Subcutaneous abdominal adipose tissue (tissue), 5 donors: ENCODE measurements around the gene PRKCE.

ENCODE experiments used
- H3K27ac ChIP-seq: one replicate; pipeline ENCODE4 v1.7.0; 2013; ENCODE audit warnings: low read depth, mild to moderate bottlenecking, inconsistent platforms, low read length, moderate library complexity
- H3K27me3 ChIP-seq, 5 donors: one replicate each; pipeline ENCODE4 v1.7.0; 2013; ENCODE audit warnings: low read length in 5 of 5, inconsistent platforms in 1 of 5; ENCODE audit not compliant: control insufficient read depth in 5 of 5, insufficient read depth in 4 of 5
- H3K36me3 ChIP-seq, 5 donors: one replicate each; pipeline ENCODE4 v1.7.0; 2013; ENCODE audit warnings: low read length in 5 of 5; ENCODE audit not compliant: control insufficient read depth in 5 of 5, insufficient read depth in 5 of 5
- H3K4me1 ChIP-seq, 5 donors: one replicate each; pipeline ENCODE4 v1.7.0; 2013; ENCODE audit warnings: low read length in 5 of 5, mild to moderate bottlenecking in 3 of 5, moderate library complexity in 1 of 5; ENCODE audit not compliant: control insufficient read depth in 5 of 5, insufficient read depth in 5 of 5
- H3K4me3 ChIP-seq, 5 donors: one replicate each; pipeline ENCODE4 v1.7.0; 2013; ENCODE audit warnings: low read length in 5 of 5, low read depth in 1 of 5
- H3K9ac ChIP-seq, 5 donors: one replicate each; pipeline ENCODE4 v1.7.0; 2013; ENCODE audit warnings: low read length in 5 of 5, mild to moderate bottlenecking in 4 of 5, moderate library complexity in 3 of 5
- H3K9me3 ChIP-seq, 5 donors: one replicate each; pipeline ENCODE4 v1.7.0; 2013; ENCODE audit warnings: low read length in 5 of 5; ENCODE audit not compliant: control insufficient read depth in 5 of 5
- donor health status: healthy.
- donor health status: healthy.
- donor health status: healthy.
- donor health status: healthy.
- donor health status: healthy.

The PRKCE gene

DNA sequence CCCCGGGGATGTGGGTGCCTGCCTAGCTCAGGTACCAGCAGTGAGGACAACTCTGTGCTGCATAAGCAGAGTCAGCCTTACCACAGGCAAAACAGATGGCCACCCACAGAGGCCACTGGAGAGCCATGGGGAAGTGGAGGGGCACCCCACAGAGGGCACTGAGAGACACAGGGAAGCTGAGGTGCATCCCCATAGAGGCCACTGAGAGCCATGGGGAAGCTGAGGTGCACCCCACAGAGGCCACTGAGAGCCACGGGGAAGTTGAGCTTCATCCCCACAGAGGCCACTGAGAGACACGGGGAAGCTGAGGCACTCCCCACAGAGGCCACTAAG is 511.6 kb downstream of the PRKCE start:
- Histone ChIP-seq H3K4me1 (peaks cover 16 to 40% (median 36%) of the 10 kb centered on the region in 5 donors), H3K9ac (no peak overlapping the region), H3K27me3 (no peaks in the 10 kb centered on the region), H3K4me3 (no peak overlapping the region), H3K36me3 (peaks cover 0 to 13% (median 6%) of the 10 kb centered on the region in 5 donors), H3K9me3 (no peaks in the 10 kb centered on the region), H3K27ac (no peak overlapping the region)

DNA sequence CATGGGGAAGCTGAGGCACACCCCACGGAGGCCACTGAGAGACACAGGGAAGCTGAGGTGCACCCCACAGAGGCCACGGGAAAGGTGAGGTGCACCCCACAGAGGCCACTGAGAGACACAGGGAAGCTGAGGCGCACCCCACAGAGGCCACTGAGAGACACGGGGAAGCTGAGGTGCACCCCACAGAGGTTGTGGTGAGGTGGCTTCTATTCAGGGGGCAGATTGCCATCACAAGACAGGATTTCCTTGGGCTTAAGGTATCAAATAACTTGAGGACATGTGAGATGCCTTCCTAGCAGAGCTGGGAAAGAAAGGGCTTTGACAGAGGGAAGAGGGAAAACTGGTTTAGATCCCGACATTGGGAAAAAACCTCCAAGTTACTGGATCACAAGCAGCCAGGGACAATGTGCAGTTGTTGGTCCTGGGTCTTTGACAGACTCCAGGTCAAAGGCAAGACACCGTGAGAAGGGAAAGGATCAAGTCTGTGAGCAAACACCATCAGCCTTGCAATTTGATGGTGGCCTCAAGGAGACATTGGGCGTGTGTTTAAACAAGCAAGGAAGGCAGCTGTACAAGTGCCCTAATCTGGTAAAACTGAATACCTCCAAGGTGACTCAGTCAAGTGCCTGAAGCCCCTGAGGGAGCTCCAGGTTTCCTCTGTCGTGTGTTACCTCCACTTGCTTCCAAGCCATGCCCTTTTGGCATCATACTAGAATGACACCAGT is 512.5 kb downstream of the PRKCE start:
- no peaks in the 10 kb centered on the region for H3K27me3 ChIP-seq
- no peaks in the 10 kb centered on the region for H3K9me3 ChIP-seq
- H3K9ac ChIP-seq, result no peak overlapping the region
- peak overlapping the region; percentile 68 for H3K27ac ChIP-seq
- H3K4me1 ChIP-seq, result peaks cover 16 to 40% (median 36%) of the 10 kb centered on the region in 5 donors
- peaks cover 0 to 13% (median 6%) of the 10 kb centered on the region in 5 donors for H3K36me3 ChIP-seq
- no peak overlapping the region for H3K4me3 ChIP-seq

DNA sequence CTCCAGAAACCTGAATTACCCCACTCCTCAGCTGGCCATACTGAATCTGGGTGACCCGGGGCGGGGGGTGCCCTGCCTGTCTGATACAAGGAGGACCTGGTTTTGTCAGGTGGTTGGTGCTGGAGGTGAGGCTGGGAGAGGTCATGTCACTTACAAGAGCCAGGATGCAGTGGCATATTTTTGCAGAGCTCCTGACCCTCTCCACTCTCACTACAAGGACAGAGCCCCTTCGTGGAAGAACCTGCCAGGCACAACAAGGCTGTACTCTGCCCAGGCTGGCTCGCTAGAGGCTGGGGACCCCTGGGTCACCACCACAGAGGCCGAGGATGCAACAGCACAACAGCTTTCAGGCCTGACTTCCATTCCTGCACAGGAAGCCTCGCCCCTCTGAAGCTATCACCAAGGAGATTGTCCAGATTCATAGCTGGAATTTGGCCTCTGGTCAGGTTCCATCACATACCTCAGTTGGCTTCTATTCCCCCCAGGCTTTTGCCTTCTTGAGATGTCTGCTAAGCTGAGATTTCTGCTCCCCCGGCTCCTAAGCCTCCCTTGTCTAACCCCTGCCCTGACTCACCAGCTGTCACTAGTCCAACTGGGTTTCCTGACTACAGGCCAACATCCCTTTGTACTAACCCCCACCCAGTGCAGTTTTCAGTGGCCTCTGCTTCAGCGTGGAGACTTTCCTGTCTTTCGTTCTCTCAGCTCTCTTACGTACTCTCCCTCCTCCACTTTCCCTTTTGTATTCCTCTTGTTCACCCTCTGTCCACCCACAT is 513.2 kb downstream of the PRKCE start:
- peak overlapping the region; percentile 68 for H3K27ac ChIP-seq
- peak overlapping the region in 2 of 5 donors; percentile 8 to 16 for H3K4me3 ChIP-seq
- no peaks in the 10 kb centered on the region for H3K9me3 ChIP-seq
- H3K4me1 ChIP-seq, result peaks cover 16 to 40% (median 36%) of the 10 kb centered on the region in 5 donors
- H3K36me3 ChIP-seq, result peaks cover 0 to 10% (median 3%) of the 10 kb centered on the region in 5 donors
- no peaks in the 10 kb centered on the region for H3K27me3 ChIP-seq
- no peak overlapping the region for H3K9ac ChIP-seq

DNA sequence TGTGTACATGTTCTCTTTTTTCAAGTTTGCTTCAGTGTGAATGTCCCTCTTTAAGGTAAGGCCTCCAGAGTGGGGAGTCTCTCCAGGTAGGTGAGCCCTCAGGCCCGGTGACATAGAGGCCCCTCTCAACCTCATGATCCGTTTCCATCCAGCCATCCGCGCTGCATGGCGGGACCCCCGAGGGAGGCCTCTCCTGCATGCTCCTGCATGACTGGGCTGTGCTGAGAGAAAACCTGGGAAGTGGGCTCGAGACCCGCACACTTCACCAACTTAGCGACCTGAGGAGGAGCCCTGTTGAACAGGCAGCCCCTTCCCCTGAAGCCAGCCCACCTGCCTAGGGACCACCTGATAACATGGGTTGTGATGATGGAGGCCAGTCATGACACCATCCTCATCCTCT is 514.4 kb downstream of the PRKCE start:
- Histone ChIP-seq H3K9me3 (no peaks in the 10 kb centered on the region), H3K4me1 (peaks cover 16 to 40% (median 36%) of the 10 kb centered on the region in 5 donors), H3K27ac (no peak overlapping the region), H3K9ac (no peak overlapping the region), H3K36me3 (peaks cover 0 to 6% (median 0%) of the 10 kb centered on the region in 5 donors), H3K27me3 (no peaks in the 10 kb centered on the region), H3K4me3 (no peak overlapping the region)

DNA sequence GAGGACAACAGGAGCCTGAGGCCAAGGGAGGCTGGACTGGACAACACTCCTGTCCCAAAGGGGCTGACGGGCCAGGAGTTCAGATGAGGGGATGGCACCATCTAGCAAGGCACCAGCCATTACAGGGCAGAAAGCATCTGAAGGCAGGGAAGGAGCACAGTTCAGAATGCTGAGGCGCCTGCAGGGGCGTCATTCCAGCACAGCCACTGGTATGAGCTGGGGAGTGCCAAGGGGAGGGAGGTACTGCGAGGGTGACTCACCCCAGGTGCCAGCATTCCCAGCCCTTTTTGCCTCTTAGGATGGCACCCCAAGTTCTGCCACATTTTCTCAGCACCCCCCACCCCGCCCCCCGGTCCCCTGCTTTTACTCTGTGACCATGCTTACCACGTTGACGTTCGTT is 515.9 kb downstream of the PRKCE start:
- no peak overlapping the region for H3K27ac ChIP-seq
- no peak overlapping the region for H3K4me3 ChIP-seq
- H3K36me3 ChIP-seq, result peaks cover 0 to 6% (median 0%) of the 10 kb centered on the region in 5 donors
- no peaks in the 10 kb centered on the region for H3K27me3 ChIP-seq
- peaks cover 14 to 30% (median 22%) of the 10 kb centered on the region in 5 donors for H3K4me1 ChIP-seq
- H3K9me3 ChIP-seq, result no peaks in the 10 kb centered on the region
- H3K9ac ChIP-seq, result no peak overlapping the region

DNA sequence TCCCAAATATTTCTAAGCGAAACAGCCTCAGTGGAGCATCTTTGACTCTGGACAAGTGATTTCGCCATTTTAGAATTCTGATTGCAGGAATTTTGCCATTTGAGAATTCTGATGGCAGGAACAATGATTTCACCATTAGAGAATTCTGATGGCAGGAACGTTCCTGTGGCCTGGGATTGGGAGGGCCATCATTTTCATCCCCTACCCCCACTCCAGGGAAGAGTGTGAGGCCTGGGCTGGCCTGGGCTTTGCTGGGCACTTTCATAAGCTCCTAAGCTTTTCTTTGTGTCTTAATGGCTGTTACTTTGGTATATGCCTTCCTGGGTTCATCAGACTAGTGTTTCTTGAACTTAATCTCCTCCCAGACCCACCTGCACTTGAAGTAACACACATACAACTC is 516.4 kb downstream of the PRKCE start:
- Histone ChIP-seq H3K4me3 (no peak overlapping the region), H3K9ac (no peak overlapping the region), H3K4me1 (peaks cover 14 to 29% (median 22%) of the 10 kb centered on the region in 5 donors), H3K27me3 (no peaks in the 10 kb centered on the region), H3K36me3 (peaks cover 0 to 6% (median 0%) of the 10 kb centered on the region in 5 donors), H3K27ac (no peak overlapping the region), H3K9me3 (no peaks in the 10 kb centered on the region)

DNA sequence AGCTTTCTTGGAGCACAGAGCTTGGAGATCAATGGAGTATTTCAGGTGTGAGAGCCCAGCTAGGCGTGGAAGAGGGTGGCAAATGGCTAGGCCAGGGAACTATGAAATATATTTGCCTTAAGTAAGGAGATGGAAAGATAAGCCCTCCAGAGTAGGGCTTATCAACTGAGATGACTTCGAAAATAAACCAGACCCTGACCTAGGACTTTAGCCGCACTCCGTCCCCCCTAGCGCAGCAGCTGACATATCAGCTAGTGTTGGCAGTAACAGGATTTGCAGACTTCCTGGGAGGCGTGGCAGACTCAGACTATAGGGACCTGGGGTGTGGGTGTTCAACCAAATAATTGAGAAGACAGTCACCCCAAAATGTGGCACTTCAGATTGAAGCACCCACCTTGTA is 518.0 kb downstream of the PRKCE start:
- peaks cover 0 to 6% (median 0%) of the 10 kb centered on the region in 5 donors for H3K36me3 ChIP-seq
- no peak overlapping the region for H3K4me3 ChIP-seq
- H3K9me3 ChIP-seq, result no peaks in the 10 kb centered on the region
- H3K27ac ChIP-seq, result no peak overlapping the region
- H3K9ac ChIP-seq, result no peak overlapping the region
- H3K4me1 ChIP-seq, result peaks cover 9 to 19% (median 12%) of the 10 kb centered on the region in 5 donors
- H3K27me3 ChIP-seq, result no peaks in the 10 kb centered on the region

DNA sequence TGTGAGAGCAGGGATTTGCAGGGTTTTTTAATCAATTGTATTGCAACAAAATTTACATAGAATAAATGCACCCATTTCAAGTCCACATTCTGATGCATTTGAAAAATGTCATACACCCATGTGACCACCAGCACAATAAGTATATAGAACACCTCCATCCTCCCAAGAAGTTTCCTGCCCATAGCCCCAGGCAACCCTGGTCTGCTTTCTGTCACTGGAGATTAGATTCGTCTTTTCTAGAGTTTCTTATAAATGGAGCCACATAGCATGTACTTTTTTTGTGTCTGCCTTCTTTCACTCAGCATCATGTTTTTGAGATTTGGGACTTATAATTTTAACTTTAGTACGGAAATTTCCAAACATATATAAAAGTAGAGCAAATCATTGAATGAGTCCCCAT is 518.6 kb downstream of the PRKCE start:
- no peaks in the 10 kb centered on the region for H3K9me3 ChIP-seq

DNA sequence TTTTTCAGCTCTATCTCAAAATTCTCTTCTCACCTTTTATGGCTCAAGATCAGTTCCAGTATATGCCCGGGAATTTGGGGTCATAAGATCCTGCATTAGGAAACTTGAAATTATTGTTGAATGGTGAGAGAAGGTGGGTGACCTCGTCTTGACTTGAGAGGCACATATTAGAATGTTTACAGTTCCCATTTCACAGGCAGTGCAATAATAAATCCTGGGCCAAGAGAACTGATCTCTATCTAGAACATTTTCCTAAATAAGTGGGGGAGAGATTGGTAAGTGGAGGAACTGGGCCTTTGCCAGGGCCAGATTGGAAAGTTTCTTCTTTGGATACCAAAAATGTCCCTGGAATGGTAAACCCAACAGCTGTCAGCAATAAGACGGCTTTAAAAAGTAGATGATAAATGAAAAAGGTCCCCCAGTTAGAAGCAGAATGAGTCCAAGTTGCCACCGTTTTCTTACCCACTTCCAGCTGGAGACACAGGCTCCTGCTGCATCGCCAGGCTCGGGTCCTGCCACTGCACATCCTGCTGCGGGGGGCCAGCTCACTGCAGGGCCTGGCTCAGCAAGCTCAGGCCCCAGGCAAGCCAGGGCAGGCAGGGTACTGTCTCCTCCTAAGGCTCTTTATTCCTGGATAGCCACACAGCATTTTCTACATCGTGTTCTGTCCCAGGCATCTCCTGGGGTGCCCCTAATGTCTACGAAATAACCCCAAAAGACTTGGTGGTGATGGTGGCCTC is 519.3 kb downstream of the PRKCE start:
- Histone ChIP-seq H3K27ac (no peak overlapping the region), H3K9me3 (no peaks in the 10 kb centered on the region), H3K4me1 (peaks cover 0 to 6% (median 0%) of the 10 kb centered on the region in 5 donors), H3K36me3 (peaks cover 0 to 6% (median 0%) of the 10 kb centered on the region in 5 donors), H3K4me3 (no peak overlapping the region), H3K27me3 (no peaks in the 10 kb centered on the region), H3K9ac (no peak overlapping the region)

More for the DNA sequence above, 518.6 kb downstream of the PRKCE start:
- no peak overlapping the region for H3K27ac ChIP-seq
- no peak overlapping the region for H3K9ac ChIP-seq
- no peaks in the 10 kb centered on the region for H3K27me3 ChIP-seq
- H3K4me3 ChIP-seq, result no peak overlapping the region
- peaks cover 5 to 14% (median 6%) of the 10 kb centered on the region in 5 donors for H3K4me1 ChIP-seq
- peaks cover 0 to 6% (median 0%) of the 10 kb centered on the region in 5 donors for H3K36me3 ChIP-seq
